ENCODE measurements around the gene TNFRSF4. TPM values are rescaled to one million over a fixed set of nuclear protein-coding genes. Genes with fewer than 3 reads are reported as not detected.

The TNFRSF4 gene
- total and polyA plus RNA-seq, 8 donors = 0.26 to 5.0 (median 1.2) TPM

DNA sequence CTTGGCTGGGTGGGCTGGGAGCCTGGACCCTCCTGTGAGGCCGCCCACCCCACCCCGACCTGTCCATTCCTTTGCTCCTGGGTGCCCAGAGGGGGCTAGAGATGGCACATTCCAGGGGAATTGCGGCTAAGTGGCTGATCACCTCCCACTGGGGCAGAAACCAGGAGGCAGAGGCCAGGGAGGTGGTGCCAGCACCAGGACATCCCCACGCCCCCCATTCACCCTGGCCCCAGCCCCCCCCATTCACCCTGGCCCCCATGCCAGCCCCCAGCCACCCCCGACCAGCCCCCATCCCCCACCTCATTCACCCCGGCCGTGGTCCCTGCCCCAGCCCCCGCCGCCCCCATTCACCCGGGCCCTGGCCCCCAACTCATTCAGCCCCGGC lies 26.4 kb upstream of the TNFRSF4 start:
- 32 to 45% methylated on average over 8 to 11 of the region's 11 CpGs for WGBS, 2 donors

GRCh38 chr1:1239614-1240347 lies 25.8 kb upstream of the TNFRSF4 start:
- WGBS, 2 donors = 26 to 44% methylated on average over 28 to 30 of the region's 30 CpGs
- Histone ChIP-seq H3K27ac (no peak overlapping the region), H3K9me3 (no peaks in the 10 kb centered on the region), H3K4me3 (no peak overlapping the region), H3K36me3 (no peaks in the 10 kb centered on the region), H3K4me1 (no peaks in the 10 kb centered on the region), H3K27me3 (no peaks in the 10 kb centered on the region)
- intact Hi-C loops (cut with DNase I) = loop anchor here in 1 of 3 donors (10.0 kb wide), 1 partner anchor 115 kb away; no protein-coding TSS in a partner anchor
- TF ChIP-seq, protein P1, sequence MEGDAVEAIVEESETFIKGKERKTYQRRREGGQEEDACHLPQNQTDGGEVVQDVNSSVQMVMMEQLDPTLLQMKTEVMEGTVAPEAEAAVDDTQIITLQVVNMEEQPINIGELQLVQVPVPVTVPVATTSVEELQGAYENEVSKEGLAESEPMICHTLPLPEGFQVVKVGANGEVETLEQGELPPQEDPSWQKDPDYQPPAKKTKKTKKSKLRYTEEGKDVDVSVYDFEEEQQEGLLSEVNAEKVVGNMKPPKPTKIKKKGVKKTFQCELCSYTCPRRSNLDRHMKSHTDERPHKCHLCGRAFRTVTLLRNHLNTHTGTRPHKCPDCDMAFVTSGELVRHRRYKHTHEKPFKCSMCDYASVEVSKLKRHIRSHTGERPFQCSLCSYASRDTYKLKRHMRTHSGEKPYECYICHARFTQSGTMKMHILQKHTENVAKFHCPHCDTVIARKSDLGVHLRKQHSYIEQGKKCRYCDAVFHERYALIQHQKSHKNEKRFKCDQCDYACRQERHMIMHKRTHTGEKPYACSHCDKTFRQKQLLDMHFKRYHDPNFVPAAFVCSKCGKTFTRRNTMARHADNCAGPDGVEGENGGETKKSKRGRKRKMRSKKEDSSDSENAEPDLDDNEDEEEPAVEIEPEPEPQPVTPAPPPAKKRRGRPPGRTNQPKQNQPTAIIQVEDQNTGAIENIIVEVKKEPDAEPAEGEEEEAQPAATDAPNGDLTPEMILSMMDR (IDR thresholded peaks at IDR 0.05) = no peak
- ATAC-seq (no peak), FAIRE-seq (no peak), DNase-seq (peak in 1 of 6 donors; percentile 73)

More for the DNA sequence above, 26.4 kb upstream of the TNFRSF4 start:
- Histone ChIP-seq H3K27me3 (no peaks in the 10 kb centered on the region), H3K4me3 (no peak overlapping the region), H3K4me1 (no peaks in the 10 kb centered on the region), H3K36me3 (no peaks in the 10 kb centered on the region), H3K27ac (no peak overlapping the region), H3K9me3 (no peaks in the 10 kb centered on the region)
- FAIRE-seq = no peak
- intact Hi-C loops (cut with DNase I) = loop anchor here in 1 of 3 donors (10.0 kb wide), 1 partner anchor 116 kb away; no protein-coding TSS in a partner anchor
- ATAC-seq = no peak
- no peak for DNase-seq
- TF ChIP-seq, protein P1 (IDR thresholded peaks at IDR 0.05) = no peak

DNA sequence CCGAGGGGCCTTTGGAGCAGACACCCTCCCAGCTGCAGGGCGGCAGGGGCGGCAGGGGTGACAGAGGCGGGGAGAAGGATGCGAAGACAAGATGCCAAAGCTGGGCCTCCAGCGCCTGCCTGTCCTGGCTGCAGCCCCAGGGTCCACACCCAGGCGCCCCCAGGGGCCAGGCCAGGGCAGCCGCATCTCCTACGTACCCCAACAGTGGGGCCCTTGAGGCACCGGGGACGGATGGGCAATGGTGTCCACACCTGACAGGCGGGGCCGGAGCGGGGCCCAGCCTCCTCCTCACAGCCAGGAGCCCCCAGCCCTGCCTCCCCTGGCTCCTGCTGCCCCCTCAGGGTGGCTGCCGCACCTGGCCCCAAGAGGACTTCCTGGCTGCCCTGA lies 25.3 kb upstream of the TNFRSF4 start:
- H3K27me3 ChIP-seq = no peaks in the 10 kb centered on the region
- H3K9me3 ChIP-seq = no peaks in the 10 kb centered on the region
- intact Hi-C loops (cut with DNase I) = no loop called here
- WGBS, 2 donors = 72 to 84% methylated on average over 12 to 15 of the region's 15 CpGs
- no peak overlapping the region for H3K4me3 ChIP-seq
- H3K27ac ChIP-seq = no peak overlapping the region
- no peaks in the 10 kb centered on the region for H3K4me1 ChIP-seq
- TF ChIP-seq, protein P1 (IDR thresholded peaks at IDR 0.05) = no peak
- ATAC-seq = no peak
- DNase-seq = peak in 1 of 6 donors; percentile 71
- no peak for FAIRE-seq
- H3K36me3 ChIP-seq = no peaks in the 10 kb centered on the region

DNA sequence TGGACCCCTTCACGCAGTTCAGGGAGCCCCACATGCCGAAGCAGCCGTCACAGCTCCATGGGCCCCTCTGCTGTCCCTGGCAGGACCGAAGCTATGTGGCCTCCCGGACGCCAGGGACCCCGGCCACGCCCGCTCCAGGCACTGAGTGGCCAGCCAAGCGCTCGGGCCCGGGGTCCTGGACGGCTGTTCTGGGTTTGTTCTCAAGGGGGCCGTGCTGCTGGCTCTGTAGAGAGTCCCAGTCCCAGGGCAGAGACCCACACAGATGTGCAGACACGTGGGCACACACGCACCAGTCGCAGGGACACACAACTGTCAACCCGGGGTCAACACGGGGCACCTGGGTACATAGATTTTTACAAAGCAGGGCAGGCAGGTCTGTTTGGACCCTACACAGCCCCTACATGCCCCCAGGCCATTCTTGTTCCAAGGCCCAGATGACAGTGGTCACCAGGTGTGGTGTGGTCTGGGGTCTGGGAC lies 24.8 kb upstream of the TNFRSF4 start:
- Histone ChIP-seq H3K36me3 (no peaks in the 10 kb centered on the region), H3K27me3 (no peaks in the 10 kb centered on the region), H3K27ac (no peak overlapping the region), H3K9me3 (no peaks in the 10 kb centered on the region), H3K4me3 (no peak overlapping the region), H3K4me1 (no peaks in the 10 kb centered on the region)
- intact Hi-C loops (cut with DNase I) = no loop called here
- ATAC-seq (no peak), DNase-seq (no peak), FAIRE-seq (no peak)
- TF ChIP-seq, protein P1 (IDR thresholded peaks at IDR 0.05) = no peak
- 58 to 81% methylated on average over 19 of the region's 19 CpGs for WGBS, 2 donors

Measured in pancreas (tissue), 10 donors.